Gastrocnemius medialis (tissue), 4 donors: ENCODE measurements around the gene TFIP11. TPM values are rescaled to one million over a fixed set of nuclear protein-coding genes. Genes with fewer than 3 reads are reported as not detected.

Experiments
- ATAC-seq, 2 donors: fragments of 150-250 bp; one replicate each; pipeline ENCODE4 v1.9.1; 2016
- DNase-seq, 2 donors: peaks; one replicate each; pipeline ENCODE4 v3.0.0-alpha.2; 2019
- H3K27ac ChIP-seq, 4 donors: fragments of 200-600 bp; sonication (generic); 1 replicate in 1 of 4; 2 replicates in 3 of 4; pipeline ENCODE4 v1.5.1; 2016 to 2018; ENCODE audit warnings: mild to moderate bottlenecking in 2 of 4, moderate library complexity in 1 of 4
- H3K27me3 ChIP-seq, 3 donors: fragments of 200-600 bp; sonication (generic) in 2 of 3; 1 replicate in 1 of 3; 2 replicates in 2 of 3; pipeline versions ENCODE4 v1.5.1 to v1.6.0; 2016 to 2019; ENCODE audit warnings: mild to moderate bottlenecking in 1 of 3, moderate library complexity in 1 of 3
- H3K36me3 ChIP-seq, 2 donors: fragments of 200-600 bp; sonication (generic) in 1 of 2; one replicate each; pipeline ENCODE4 v1.5.1; 2017 to 2018
- H3K4me1 ChIP-seq, 2 donors: fragments of 200-600 bp; sonication (generic) in 1 of 2; one replicate each; pipeline ENCODE4 v1.5.1; 2016 to 2017; ENCODE audit warnings: mild to moderate bottlenecking in 2 of 2
- H3K4me3 ChIP-seq, 4 donors: fragments of 200-600 bp; sonication (generic) in 3 of 4; 1 replicate in 1 of 4; 2 replicates in 3 of 4; pipeline ENCODE4 v1.5.1; 2016 to 2019; ENCODE audit warnings: mild to moderate bottlenecking in 2 of 4
- H3K9me3 ChIP-seq, 3 donors: fragments of 200-600 bp; sonication (generic) in 2 of 3; 1 replicate in 1 of 3; 2 replicates in 2 of 3; pipeline ENCODE4 v1.5.1; 2016 to 2019
- CTCF ChIP-seq, 5 experiments: fragments of 450-650 bp in 3 of 5; fragments of 200-600 bp in 2 of 5; sonication (generic) in 2 of 5; IDR thresholded peaks in 4 of 5; conservative IDR thresholded peaks in 1 of 5; 1 replicate in 4 of 5; 2 replicates in 1 of 5; pipeline ENCODE4 v1.5.1; 2016 to 2019; ENCODE audit warnings: antibody characterized with exemption in 5 of 5, mild to moderate bottlenecking in 3 of 5, moderate library complexity in 3 of 5
- POLR2A ChIP-seq, 2 donors: fragments of 450-650 bp; IDR thresholded peaks; one replicate each; pipeline ENCODE4 v1.6.1; 2017; ENCODE audit warnings: antibody characterized with exemption in 2 of 2, mild to moderate bottlenecking in 2 of 2, moderate library complexity in 2 of 2
- in situ Hi-C, 4 donors: fragments of 200-750 bp; cut with MboI; loops; one replicate each; pipeline versions ENCODE4 v1.15.0 to v1.8.0; 2017; ENCODE audit warnings: low sequenced_read_pairs in 4 of 4
- intact Hi-C: fragments of 100-400 bp; cut with DNase I; formaldehyde crosslinking; loops from one replicate; pipeline ENCODE4 v1.15.1; 2023; ENCODE audit warnings: low total_unique reads
- microRNA counts, 2 donors: library from miRNA; unstranded; fragments of <30 nt; microRNA quantifications; one replicate each; lab custom pipeline; 2016
- microRNA-seq, 2 donors: library from miRNA; unstranded; fragments of <30 nt; microRNA quantifications; one replicate each; pipeline ENCODE4, GENCODE V29; 2016; ENCODE audit warnings: borderline replicate concordance in 2 of 2
- total RNA-seq, 4 donors: library from RNA; depleted of rRNA; stranded (reverse); fragments of >200 nt; gene quantifications; one replicate each; pipeline versions ENCODE4 v1.1.0 to v1.2.3, GENCODE V29; 2016

Gene TFIP11
- total RNA-seq, 4 donors from 2014 or later, result 33.1 to 65.7 (median 49.2) TPM

- no peak overlapping the region for H3K27ac ChIP-seq
- ATAC-seq (peak in 1 of 2 donors; percentile 44), DNase-seq (no peak)
- H3K27me3 ChIP-seq, result no peaks in the 10 kb centered on the region
- no peaks in the 10 kb centered on the region for H3K9me3 ChIP-seq
- intact Hi-C loops (no loop called here), in situ Hi-C loops (no loop called here)
- peaks cover 0 to 2% of the 10 kb centered on the region in 2 donors for H3K36me3 ChIP-seq
- TF ChIP-seq POLR2A (IDR thresholded peaks at IDR 0.05) (no peak), CTCF (IDR thresholded peaks at IDR 0.05 in 4 of 5, conservative IDR thresholded peaks at IDR 0.05 in 1 of 5) (no peak)
- no peak overlapping the region for H3K4me3 ChIP-seq
- H3K4me1 ChIP-seq, result no peaks in the 10 kb centered on the region
Measured at GRCh38 chr22:26445577-26446275, 66.5 kb downstream of the TFIP11 start.

DNA sequence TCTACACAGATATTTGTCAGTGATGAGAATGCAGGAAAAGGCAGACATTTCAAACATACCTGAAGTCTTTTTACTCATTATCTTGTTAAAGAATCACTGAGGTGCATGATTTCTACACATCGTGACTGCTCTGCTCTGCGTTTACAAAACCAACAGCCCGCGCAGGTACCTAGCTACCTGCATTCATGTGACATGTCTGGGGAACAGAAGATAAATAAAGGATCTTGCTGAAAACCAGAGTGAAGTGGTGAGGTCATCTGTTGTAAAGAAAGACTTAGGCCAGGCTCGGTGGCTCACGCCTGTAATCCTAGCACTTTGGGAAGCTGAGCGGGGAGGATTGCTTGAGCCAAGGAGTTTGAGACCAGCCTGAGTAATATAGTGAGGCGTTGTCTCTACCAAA lies 67.5 kb downstream of the TFIP11 start:
- in situ Hi-C loops (no loop called here), intact Hi-C loops (no loop called here)

GRCh38 chr22:26443901-26444690 lies 68.2 kb downstream of the TFIP11 start:
- TF ChIP-seq CTCF (IDR thresholded peaks at IDR 0.05 in 4 of 5, conservative IDR thresholded peaks at IDR 0.05 in 1 of 5) (no peak), POLR2A (IDR thresholded peaks at IDR 0.05) (no peak)

More for the DNA sequence above, 67.5 kb downstream of the TFIP11 start:
- Histone ChIP-seq H3K27me3 (no peaks in the 10 kb centered on the region), H3K4me1 (no peaks in the 10 kb centered on the region), H3K27ac (no peak overlapping the region), H3K36me3 (no peaks in the 10 kb centered on the region), H3K9me3 (no peaks in the 10 kb centered on the region), H3K4me3 (no peak overlapping the region)
- TF ChIP-seq CTCF (IDR thresholded peaks at IDR 0.05 in 4 of 5, conservative IDR thresholded peaks at IDR 0.05 in 1 of 5), result no peak
- no peak for TF ChIP-seq POLR2A (IDR thresholded peaks at IDR 0.05)
- ATAC-seq (no peak), DNase-seq (no peak)

DNA sequence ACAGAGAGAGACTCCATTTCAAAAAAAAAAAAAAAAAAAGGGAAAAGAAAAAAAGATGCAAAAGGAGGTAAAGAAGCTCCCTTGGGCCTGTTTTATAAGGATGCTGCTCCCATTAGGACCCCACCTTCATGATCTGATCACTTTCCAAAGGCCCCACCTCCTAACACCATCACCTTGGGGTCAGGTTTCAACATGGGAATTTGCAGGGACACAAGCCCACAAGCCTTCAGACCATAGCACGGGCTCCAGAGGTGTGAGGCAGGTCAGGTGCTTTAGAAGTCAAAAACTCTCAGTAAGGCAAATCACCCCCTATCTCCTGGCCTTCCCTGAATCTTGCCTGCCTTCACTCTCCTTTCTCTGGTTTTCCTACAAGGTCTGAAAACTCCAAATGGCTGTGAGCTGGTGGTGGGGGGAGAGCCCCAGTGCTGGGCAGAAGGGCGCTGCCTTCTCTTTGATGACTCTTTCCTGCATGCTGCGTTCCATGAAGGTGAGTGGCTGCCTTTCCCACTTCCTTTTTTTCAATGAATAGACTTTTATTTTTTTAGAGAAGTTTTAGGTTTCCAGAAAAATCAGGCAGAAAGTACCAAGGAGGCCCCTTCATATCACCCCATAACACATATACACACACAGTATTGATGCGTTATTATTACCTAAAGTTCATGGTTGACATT lies 70.1 kb downstream of the TFIP11 start:
- in situ Hi-C loops (no loop called here), intact Hi-C loops (no loop called here)
- Histone ChIP-seq H3K4me3 (no peak overlapping the region), H3K27ac (no peak overlapping the region), H3K27me3 (no peaks in the 10 kb centered on the region), H3K4me1 (no peaks in the 10 kb centered on the region), H3K36me3 (no peaks in the 10 kb centered on the region), H3K9me3 (no peaks in the 10 kb centered on the region)
- TF ChIP-seq POLR2A (IDR thresholded peaks at IDR 0.05) (no peak), CTCF (IDR thresholded peaks at IDR 0.05 in 4 of 5, conservative IDR thresholded peaks at IDR 0.05 in 1 of 5) (no peak)
- no peak for ATAC-seq
- DNase-seq, result no peak

More at GRCh38 chr22:26443901-26444690, 68.2 kb downstream of the TFIP11 start:
- Histone ChIP-seq H3K4me1 (no peaks in the 10 kb centered on the region), H3K4me3 (no peak overlapping the region), H3K9me3 (no peaks in the 10 kb centered on the region), H3K27me3 (no peaks in the 10 kb centered on the region), H3K27ac (no peak overlapping the region), H3K36me3 (no peaks in the 10 kb centered on the region)
- intact Hi-C loops (no loop called here), in situ Hi-C loops (no loop called here)
- ATAC-seq (no peak), DNase-seq (no peak)

MicroRNA genes within 50 kb of the gene (microRNA counts, 767-probe panel; counts per million panel counts)
- microRNA hsa-miR-548j (lab: Ali Mortazavi, UCI), result 356 to 448 counts per million in 2 donors

Small RNA genes within 50 kb of the gene (microRNA-seq; reads per million reads assigned to microRNA genes)
- gene MIR548J, result 0.85 to 1.2 reads per million in 2 donors

Other genes starting within 250 kb of the TFIP11 start
- under 1 TPM in 2 of 4 donors, not detected in 2; 0.07 to 0.10 TPM for gene ASPHD2, start 83.2 kb downstream of the TFIP11 start, total RNA-seq
- 10 to 100 TPM in 3 of 4 donors, 1 to 10 TPM in 1; 7.0 to 13.9 (median 10.5) TPM for gene HPS4, start 28.7 kb downstream of the TFIP11 start, total RNA-seq
- 10 to 100 TPM; 24.0 to 53.1 (median 27.4) TPM for gene SRRD, start 28.6 kb downstream of the TFIP11 start, total RNA-seq
- gene TPST2, start 77.7 kb upstream of the TFIP11 start, total RNA-seq, result 100 to 1,000 TPM in 1 of 4 donors, 10 to 100 TPM in 3; 32.3 to 110 (median 65.4) TPM
- gene CRYBB1, start 105.6 kb upstream of the TFIP11 start, total RNA-seq, result under 1 TPM in 1 of 4 donors, not detected in 3; 0.97 TPM
- not detected for gene CRYBA4, start 109.5 kb upstream of the TFIP11 start, total RNA-seq
- under 1 TPM in 3 of 4 donors, not detected in 1; 0.02 to 0.25 (median 0.07) TPM for gene MIAT, start 145.1 kb upstream of the TFIP11 start, total RNA-seq